Thyroid gland (tissue), 4 donors: ENCODE measurements around the gene SDR9C7.

Experiments used
- POLR2A ChIP-seq, 2 donors: fragments of 450-650 bp; IDR thresholded peaks; one replicate each; pipeline ENCODE4 v1.6.1; 2017; ENCODE audit warnings: antibody characterized with exemption in 2 of 2, mild to moderate bottlenecking in 2 of 2, moderate library complexity in 1 of 2
- TF ChIP-seq, protein P1 (sequence below), 6 experiments: fragments of 200-600 bp in 3 of 6; fragments of 450-650 bp in 3 of 6; sonication (generic) in 3 of 6; IDR thresholded peaks; one replicate each; pipeline ENCODE4 v1.5.1; 2016 to 2019; ENCODE audit warnings: antibody characterized with exemption in 6 of 6, mild to moderate bottlenecking in 2 of 6, inconsistent platforms in 1 of 6, moderate library complexity in 1 of 6

DNA sequence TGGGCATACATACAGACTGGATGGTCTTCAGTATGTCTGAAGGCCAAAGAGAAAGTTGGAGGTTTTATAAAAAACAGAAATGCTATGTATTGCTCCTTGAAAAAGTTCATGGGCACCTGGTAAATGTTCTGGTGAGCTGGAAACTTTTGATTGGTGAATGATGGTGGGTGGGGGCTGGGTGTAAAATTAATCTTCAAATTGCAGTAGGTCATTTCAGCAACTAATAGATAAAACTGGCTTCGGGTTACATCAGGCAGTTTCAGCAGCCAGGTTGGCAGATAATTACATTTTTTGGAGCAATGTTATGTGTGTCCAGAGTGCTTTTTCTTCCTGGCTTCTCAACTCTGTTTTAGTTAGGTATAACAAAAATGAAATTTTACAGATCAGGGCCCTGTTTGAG is 35.3 kb downstream of the SDR9C7 start:
- TF ChIP-seq, protein P1, sequence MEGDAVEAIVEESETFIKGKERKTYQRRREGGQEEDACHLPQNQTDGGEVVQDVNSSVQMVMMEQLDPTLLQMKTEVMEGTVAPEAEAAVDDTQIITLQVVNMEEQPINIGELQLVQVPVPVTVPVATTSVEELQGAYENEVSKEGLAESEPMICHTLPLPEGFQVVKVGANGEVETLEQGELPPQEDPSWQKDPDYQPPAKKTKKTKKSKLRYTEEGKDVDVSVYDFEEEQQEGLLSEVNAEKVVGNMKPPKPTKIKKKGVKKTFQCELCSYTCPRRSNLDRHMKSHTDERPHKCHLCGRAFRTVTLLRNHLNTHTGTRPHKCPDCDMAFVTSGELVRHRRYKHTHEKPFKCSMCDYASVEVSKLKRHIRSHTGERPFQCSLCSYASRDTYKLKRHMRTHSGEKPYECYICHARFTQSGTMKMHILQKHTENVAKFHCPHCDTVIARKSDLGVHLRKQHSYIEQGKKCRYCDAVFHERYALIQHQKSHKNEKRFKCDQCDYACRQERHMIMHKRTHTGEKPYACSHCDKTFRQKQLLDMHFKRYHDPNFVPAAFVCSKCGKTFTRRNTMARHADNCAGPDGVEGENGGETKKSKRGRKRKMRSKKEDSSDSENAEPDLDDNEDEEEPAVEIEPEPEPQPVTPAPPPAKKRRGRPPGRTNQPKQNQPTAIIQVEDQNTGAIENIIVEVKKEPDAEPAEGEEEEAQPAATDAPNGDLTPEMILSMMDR (IDR thresholded peaks at IDR 0.05): no peak
- no peak for TF ChIP-seq POLR2A (IDR thresholded peaks at IDR 0.05)
